ENCODE measurements around the gene SPPL2B. TPM values are rescaled to one million over a fixed set of nuclear protein-coding genes. Genes with fewer than 3 reads are reported as not detected.

Gene SPPL2B
- total RNA-seq, 6 donors from 2014 or later, result 38.3 to 268 (median 61.7) TPM

DNA sequence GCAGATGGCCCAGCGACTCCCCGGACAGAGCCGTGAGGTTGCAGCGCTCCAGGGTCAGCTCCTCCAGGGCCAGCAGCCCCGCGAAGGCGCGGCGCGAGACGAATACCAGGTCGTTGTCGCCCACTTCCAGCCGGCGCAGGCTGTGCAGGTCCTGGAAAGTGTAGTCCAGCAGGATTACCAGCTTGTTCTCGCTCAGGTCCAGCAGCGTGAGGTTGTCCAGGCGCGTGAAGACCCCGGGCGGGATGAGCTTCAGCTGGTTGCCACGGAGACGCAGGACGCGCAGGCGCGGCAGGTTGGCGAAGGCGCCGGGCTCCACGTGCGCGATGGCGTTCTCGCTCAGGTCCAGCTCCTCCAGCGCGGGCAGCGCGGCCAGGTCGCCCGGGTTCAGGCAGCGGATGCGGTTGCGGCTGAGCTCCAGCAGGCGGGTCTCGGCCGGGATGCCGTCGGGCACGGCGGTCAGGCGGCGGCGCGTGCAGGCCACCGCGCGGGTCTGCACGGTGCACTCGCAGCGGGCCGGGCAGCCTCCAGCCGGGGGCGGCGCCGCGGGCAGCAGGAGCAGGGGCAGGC, 37.2 kb upstream of the SPPL2B start:
- WGBS, 2 donors, result 0% methylated on average over 10 of the region's 67 CpGs; no CpG with 5 or more reads in 1 of the 2 donors
- peak overlapping the region in 3 of 4 donors; percentile 87 for H3K27ac ChIP-seq
- no peaks in the 10 kb centered on the region for H3K9me3 ChIP-seq
- TF ChIP-seq, protein P1, sequence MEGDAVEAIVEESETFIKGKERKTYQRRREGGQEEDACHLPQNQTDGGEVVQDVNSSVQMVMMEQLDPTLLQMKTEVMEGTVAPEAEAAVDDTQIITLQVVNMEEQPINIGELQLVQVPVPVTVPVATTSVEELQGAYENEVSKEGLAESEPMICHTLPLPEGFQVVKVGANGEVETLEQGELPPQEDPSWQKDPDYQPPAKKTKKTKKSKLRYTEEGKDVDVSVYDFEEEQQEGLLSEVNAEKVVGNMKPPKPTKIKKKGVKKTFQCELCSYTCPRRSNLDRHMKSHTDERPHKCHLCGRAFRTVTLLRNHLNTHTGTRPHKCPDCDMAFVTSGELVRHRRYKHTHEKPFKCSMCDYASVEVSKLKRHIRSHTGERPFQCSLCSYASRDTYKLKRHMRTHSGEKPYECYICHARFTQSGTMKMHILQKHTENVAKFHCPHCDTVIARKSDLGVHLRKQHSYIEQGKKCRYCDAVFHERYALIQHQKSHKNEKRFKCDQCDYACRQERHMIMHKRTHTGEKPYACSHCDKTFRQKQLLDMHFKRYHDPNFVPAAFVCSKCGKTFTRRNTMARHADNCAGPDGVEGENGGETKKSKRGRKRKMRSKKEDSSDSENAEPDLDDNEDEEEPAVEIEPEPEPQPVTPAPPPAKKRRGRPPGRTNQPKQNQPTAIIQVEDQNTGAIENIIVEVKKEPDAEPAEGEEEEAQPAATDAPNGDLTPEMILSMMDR (IDR thresholded peaks at IDR 0.05), result peak in 3 of 6 experiments; percentile 10 to 36 (median 20)
- no peak for TF ChIP-seq POLR2A (IDR thresholded peaks at IDR 0.05)
- DNase-seq (peak in 1 of 2 donors; percentile 88), ATAC-seq (ENCODE audit: low FRiP score in 2 of 2) (no peak)
- H3K4me1 ChIP-seq, result peaks cover 25 to 42% (median 40%) of the 10 kb centered on the region in 4 donors
- no peaks in the 10 kb centered on the region for H3K36me3 ChIP-seq
- peak overlapping the region; percentile 32 to 59 (median 49) for H3K4me3 ChIP-seq
- H3K27me3 ChIP-seq, result peaks cover 0 to 30% (median 22%) of the 10 kb centered on the region in 4 donors

DNA sequence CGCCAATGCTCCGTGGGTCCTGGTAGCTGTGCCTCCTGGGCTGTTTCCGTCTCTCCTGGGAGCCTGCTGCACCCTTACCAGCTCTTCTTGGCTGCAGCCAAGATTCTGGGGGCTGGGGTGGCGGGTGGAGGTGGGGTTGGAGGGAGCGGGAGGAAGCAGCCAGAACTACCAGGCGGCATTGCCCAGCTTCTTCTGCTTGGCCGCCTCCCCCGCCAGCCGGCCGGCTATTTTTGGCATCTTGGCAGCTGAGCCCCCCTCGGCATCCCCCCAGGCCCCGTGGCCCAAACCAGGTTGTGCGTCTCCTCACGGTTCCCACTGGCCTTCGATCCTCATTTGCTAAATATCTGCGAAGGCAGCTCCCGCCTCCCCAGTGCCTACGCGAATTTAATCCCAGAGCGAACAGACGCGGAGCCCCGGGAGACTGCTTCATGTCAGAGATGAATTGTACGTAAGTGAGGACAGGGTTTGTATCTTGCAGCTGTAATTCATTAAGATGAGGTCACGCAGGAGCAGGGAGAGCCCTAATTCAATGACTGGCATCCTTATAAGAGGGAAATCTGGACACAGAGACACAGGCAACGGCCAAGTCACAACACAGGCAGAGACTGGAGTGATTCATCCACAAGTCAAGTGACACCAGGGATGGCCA, 33.7 kb upstream of the SPPL2B start:
- Histone ChIP-seq H3K36me3 (no peaks in the 10 kb centered on the region), H3K4me3 (no peak overlapping the region), H3K27me3 (peaks cover 0 to 22% (median 17%) of the 10 kb centered on the region in 4 donors), H3K4me1 (peaks cover 22 to 33% (median 27%) of the 10 kb centered on the region in 4 donors), H3K27ac (no peak overlapping the region), H3K9me3 (no peaks in the 10 kb centered on the region)
- TF ChIP-seq POLR2A (IDR thresholded peaks at IDR 0.05) (no peak), EP300 (IDR thresholded peaks at IDR 0.05) (no peak), POLR2AphosphoS5 (IDR thresholded peaks at IDR 0.05) (no peak)
- TF ChIP-seq, protein P1 (IDR thresholded peaks at IDR 0.05), result no peak
- 39 to 44% methylated on average over 8 to 24 of the region's 26 CpGs for WGBS, 2 donors
- no peak for DNase-seq
- peak in 1 of 2 donors; percentile 43 for ATAC-seq (ENCODE audit: low FRiP score in 2 of 2)

DNA sequence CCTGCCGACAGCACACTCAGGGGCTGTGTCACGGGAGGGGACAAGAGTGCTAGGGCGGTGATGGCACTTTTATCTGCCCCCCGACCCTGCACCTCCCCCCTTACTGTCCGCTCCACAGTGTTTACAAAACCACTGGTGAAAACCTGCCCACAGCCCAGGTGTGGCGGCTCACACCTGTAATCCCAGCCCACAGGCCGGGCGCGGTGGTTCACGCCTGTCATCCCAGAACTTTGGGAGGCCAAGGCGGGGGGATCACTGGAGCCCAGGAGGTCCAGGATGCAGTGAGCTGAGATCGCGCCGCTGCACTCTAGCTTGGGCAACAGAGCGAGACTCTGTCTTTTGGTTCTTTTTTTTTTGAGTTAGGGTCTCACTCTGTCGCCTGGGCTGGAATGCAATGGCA, 32.3 kb upstream of the SPPL2B start:
- H3K4me1 ChIP-seq, result peaks cover 9 to 20% (median 14%) of the 10 kb centered on the region in 4 donors
- no peaks in the 10 kb centered on the region for H3K9me3 ChIP-seq
- H3K36me3 ChIP-seq, result no peaks in the 10 kb centered on the region
- WGBS, 2 donors, result 80 to 83% methylated on average over 6 to 16 of the region's 16 CpGs
- no peak overlapping the region for H3K4me3 ChIP-seq
- ATAC-seq (ENCODE audit: low FRiP score in 2 of 2) (no peak), DNase-seq (no peak)
- peaks cover 0 to 12% (median 7%) of the 10 kb centered on the region in 4 donors for H3K27me3 ChIP-seq
- H3K27ac ChIP-seq, result no peak overlapping the region
- TF ChIP-seq POLR2A (IDR thresholded peaks at IDR 0.05) (no peak), EP300 (IDR thresholded peaks at IDR 0.05) (no peak), POLR2AphosphoS5 (IDR thresholded peaks at IDR 0.05) (no peak)
- TF ChIP-seq, protein P1 (IDR thresholded peaks at IDR 0.05), result no peak

DNA sequence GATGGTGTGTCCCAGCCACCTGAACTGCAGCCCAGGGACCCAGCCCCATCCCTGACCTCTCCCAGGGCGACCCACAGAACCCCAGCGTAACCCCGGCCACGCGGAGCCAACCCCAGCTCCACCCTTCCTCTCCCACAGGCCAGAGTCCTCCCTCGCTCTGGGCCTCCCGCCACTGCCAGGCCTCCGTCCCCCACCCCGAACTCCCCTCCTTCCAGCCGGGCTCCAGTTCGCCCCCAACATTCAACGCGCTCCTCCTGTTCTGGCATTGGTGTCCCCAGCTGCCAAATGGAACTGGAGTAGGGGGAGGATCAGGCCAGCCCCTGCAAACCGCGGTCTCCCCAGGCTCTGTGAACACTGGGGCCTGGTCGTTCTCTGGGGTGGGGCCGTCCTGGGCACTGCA, 28.0 kb upstream of the SPPL2B start:
- Histone ChIP-seq H3K4me3 (no peak overlapping the region), H3K4me1 (peaks cover 5 to 12% (median 10%) of the 10 kb centered on the region in 4 donors), H3K27me3 (peaks cover 0 to 21% (median 4%) of the 10 kb centered on the region in 4 donors), H3K27ac (no peak overlapping the region), H3K9me3 (no peaks in the 10 kb centered on the region), H3K36me3 (no peaks in the 10 kb centered on the region)
- ATAC-seq (ENCODE audit: low FRiP score in 2 of 2) (no peak), DNase-seq (no peak)
- WGBS, 2 donors, result 68 to 76% methylated on average over 13 of the region's 17 CpGs
- no peak for TF ChIP-seq EP300 (IDR thresholded peaks at IDR 0.05)
- TF ChIP-seq, protein P1 (IDR thresholded peaks at IDR 0.05), result no peak
- TF ChIP-seq POLR2AphosphoS5 (IDR thresholded peaks at IDR 0.05), result no peak
- TF ChIP-seq POLR2A (IDR thresholded peaks at IDR 0.05), result no peak

All from upper lobe of left lung (tissue), 6 donors.